Left ventricle myocardium superior (tissue), 1 donor: ENCODE measurements around the gene HSD17B8. TPM values are rescaled to one million over a fixed set of nuclear protein-coding genes. Genes with fewer than 3 reads are reported as not detected.

ENCODE experiments used
- microRNA-seq: library from miRNA; unstranded; fragments of <30 nt; microRNA quantifications from one replicate; pipeline ENCODE4 v1.2.0, GENCODE V29; 2020; ENCODE audit warnings: borderline number of aligned reads
- total RNA-seq: library from RNA; stranded (reverse); fragmentation: NEBNext Ultra II Directional; extraction: Animal tissue kit (Norgen Biotek cat#: 25700); gene quantifications from one replicate; pipeline ENCODE4 v1.2.1, GENCODE V29; 2021
- donor health status: DM: no; HTN: yes; CAD: no; lungs with severe emphysema.

The HSD17B8 gene
- total RNA-seq, 1 donor from 2014 or later, result 24.8 TPM

Small RNAs within 50 kb of the gene (microRNA-seq; reads per million reads assigned to microRNA genes)
- 2.9 reads per million for gene MIR219A1

Other genes with a start within 250 kb of the HSD17B8 start
- 73.8 TPM for gene BRD2, start 236.1 kb upstream of the HSD17B8 start, total RNA-seq
- gene HLA-DOA, start 195.1 kb upstream of the HSD17B8 start, total RNA-seq, result 1.8 TPM
- gene HLA-DPA1, start 131.0 kb upstream of the HSD17B8 start, total RNA-seq, result 37.7 TPM
- gene HLA-DPB1, start 128.7 kb upstream of the HSD17B8 start, total RNA-seq, result 41.5 TPM
- gene COL11A2, start 12.2 kb upstream of the HSD17B8 start, total RNA-seq, result 1.9 TPM
- gene RXRB, start 4.0 kb upstream of the HSD17B8 start, total RNA-seq, result 41.2 TPM
- gene SLC39A7, start 3.8 kb upstream of the HSD17B8 start, total RNA-seq, result 47.7 TPM
- 30.1 TPM for gene RING1, start 3.8 kb downstream of the HSD17B8 start, total RNA-seq
- gene VPS52, start 67.2 kb downstream of the HSD17B8 start, total RNA-seq, result 32.7 TPM
- gene RPS18, start 67.4 kb downstream of the HSD17B8 start, total RNA-seq, result 931 TPM
- gene B3GALT4, start 72.5 kb downstream of the HSD17B8 start, total RNA-seq, result 6.9 TPM
- gene WDR46, start 84.6 kb downstream of the HSD17B8 start, total RNA-seq, result 15.1 TPM
- 57.3 TPM for gene PFDN6, start 84.9 kb downstream of the HSD17B8 start, total RNA-seq
- 59.4 TPM for gene RGL2, start 94.3 kb downstream of the HSD17B8 start, total RNA-seq
- gene TAPBP, start 109.4 kb downstream of the HSD17B8 start, total RNA-seq, result 93.0 TPM
- 11.1 TPM for gene ZBTB22, start 113.1 kb downstream of the HSD17B8 start, total RNA-seq
- gene DAXX, start 118.3 kb downstream of the HSD17B8 start, total RNA-seq, result 21.2 TPM
- 0.74 TPM for gene KIFC1, start 187.2 kb downstream of the HSD17B8 start, total RNA-seq
- gene PHF1, start 206.4 kb downstream of the HSD17B8 start, total RNA-seq, result 51.9 TPM
- gene CUTA, start 213.5 kb downstream of the HSD17B8 start, total RNA-seq, result 120 TPM
- 6.2 TPM for gene SYNGAP1, start 215.4 kb downstream of the HSD17B8 start, total RNA-seq
- gene ZBTB9, start 249.9 kb downstream of the HSD17B8 start, total RNA-seq, result 5.1 TPM